ENCODE results near the gene ETS2. TPM values are rescaled to one million over a fixed set of nuclear protein-coding genes. Genes with fewer than 3 reads are reported as not detected.

The ETS2 gene
- total RNA-seq, 4 donors from 2014 or later = 31.1 to 175 (median 63.8) TPM

DNA sequence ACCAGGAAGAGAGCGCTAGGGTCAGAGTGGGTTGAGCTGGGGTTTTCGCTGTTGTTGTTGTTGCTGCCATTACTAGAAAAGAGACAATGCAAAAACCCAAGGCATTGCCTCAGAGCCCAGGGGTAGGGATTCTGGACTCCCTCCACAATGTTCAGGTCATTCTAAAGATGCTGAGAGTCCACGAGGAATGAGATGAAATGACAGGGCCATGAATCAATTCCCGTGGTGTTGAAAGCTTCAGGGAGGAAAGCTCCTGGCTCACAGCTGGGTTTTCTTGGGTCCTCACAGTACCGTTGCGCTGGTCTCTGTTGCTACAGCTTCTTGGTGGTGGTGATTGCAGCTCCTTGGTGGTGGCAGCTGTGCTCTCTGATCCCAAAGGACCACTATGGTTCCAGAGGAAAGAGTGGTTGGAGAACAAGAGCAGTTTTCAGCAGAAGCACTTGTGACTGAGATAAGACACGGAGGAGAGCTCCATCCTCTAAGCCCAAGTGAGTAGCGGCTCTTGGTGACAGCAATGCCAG, 58.2 kb downstream of the ETS2 start:
- TF ChIP-seq EP300 (IDR thresholded peaks at IDR 0.05) = no peak
- TF ChIP-seq, protein P1, sequence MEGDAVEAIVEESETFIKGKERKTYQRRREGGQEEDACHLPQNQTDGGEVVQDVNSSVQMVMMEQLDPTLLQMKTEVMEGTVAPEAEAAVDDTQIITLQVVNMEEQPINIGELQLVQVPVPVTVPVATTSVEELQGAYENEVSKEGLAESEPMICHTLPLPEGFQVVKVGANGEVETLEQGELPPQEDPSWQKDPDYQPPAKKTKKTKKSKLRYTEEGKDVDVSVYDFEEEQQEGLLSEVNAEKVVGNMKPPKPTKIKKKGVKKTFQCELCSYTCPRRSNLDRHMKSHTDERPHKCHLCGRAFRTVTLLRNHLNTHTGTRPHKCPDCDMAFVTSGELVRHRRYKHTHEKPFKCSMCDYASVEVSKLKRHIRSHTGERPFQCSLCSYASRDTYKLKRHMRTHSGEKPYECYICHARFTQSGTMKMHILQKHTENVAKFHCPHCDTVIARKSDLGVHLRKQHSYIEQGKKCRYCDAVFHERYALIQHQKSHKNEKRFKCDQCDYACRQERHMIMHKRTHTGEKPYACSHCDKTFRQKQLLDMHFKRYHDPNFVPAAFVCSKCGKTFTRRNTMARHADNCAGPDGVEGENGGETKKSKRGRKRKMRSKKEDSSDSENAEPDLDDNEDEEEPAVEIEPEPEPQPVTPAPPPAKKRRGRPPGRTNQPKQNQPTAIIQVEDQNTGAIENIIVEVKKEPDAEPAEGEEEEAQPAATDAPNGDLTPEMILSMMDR (IDR thresholded peaks at IDR 0.05) = no peak
- no peak for TF ChIP-seq POLR2AphosphoS5 (IDR thresholded peaks at IDR 0.05)
- no peak for TF ChIP-seq POLR2A (IDR thresholded peaks at IDR 0.05; ENCODE audit: low read depth)
- Histone ChIP-seq H3K9me3 (no peaks in the 10 kb centered on the region), H3K27ac (replicated peaks in 1 of 4) (no peak overlapping the region), H3K4me3 (no peak overlapping the region), H3K36me3 (no peaks in the 10 kb centered on the region), H3K27me3 (no peaks in the 10 kb centered on the region), H3K4me1 (no peaks in the 10 kb centered on the region)
- intact Hi-C loops (cut with DNase I) = no loop called here
- 97% methylated on average over 8 of the region's 8 CpGs for WGBS
- peak; percentile 72 for DNase-seq (ENCODE audit: extremely low spot score)

DNA sequence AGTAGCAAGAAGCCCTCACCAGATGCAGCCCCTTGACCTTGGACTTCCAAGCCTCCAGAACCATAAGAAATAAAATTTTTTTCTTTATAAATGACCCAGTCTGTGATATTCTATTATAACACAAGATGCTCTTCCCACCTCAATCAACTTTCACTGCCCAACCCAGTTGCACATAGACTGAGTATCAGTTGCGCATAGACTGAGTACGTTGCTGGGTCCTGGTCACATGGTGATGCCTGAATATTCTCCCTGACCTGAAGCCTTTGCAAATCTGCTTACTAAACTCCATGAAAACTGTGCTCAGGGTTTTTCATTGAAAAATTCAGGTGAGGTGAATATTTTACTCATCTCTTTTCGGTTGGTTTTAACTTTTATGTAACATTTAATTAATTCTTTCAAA, 59.2 kb downstream of the ETS2 start:
- intact Hi-C loops (cut with DNase I) = no loop called here
- TF ChIP-seq POLR2AphosphoS5 (IDR thresholded peaks at IDR 0.05) (no peak), POLR2A (IDR thresholded peaks at IDR 0.05; ENCODE audit: low read depth) (no peak), EP300 (IDR thresholded peaks at IDR 0.05) (no peak)
- TF ChIP-seq, protein P1 (IDR thresholded peaks at IDR 0.05) = no peak
- peak; percentile 57 for DNase-seq (ENCODE audit: extremely low spot score)
- Histone ChIP-seq H3K27ac (replicated peaks in 1 of 4) (no peak overlapping the region), H3K36me3 (no peaks in the 10 kb centered on the region), H3K4me3 (no peak overlapping the region), H3K9me3 (no peaks in the 10 kb centered on the region), H3K27me3 (no peaks in the 10 kb centered on the region), H3K4me1 (no peaks in the 10 kb centered on the region)
- 99% methylated on average over 3 of the region's 3 CpGs for WGBS

DNA sequence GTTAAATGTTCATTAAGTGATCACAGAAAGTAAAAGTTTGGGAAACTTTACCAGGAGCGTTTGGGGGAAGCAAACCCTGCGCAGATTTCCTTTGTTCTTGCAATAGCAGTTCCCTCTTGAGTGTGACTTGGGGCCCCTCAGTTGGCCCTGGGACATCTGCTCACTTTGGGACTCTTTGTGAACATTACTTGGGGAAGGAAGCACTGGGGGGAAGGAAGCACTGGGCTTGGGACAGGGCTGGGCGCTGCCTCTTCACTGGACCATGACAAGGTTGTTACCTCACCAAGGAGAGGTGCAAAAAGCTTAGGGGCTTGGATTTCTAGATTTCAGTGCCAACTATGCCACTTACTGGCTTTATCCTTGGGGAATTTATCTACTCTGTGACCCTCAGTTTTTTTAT, 63.5 kb downstream of the ETS2 start:
- Histone ChIP-seq H3K4me3 (no peak overlapping the region), H3K27me3 (no peaks in the 10 kb centered on the region), H3K4me1 (no peaks in the 10 kb centered on the region), H3K36me3 (no peaks in the 10 kb centered on the region), H3K27ac (replicated peaks in 1 of 4) (no peak overlapping the region), H3K9me3 (no peaks in the 10 kb centered on the region)
- WGBS = 87% methylated on average over 3 of the region's 3 CpGs
- TF ChIP-seq EP300 (IDR thresholded peaks at IDR 0.05) = no peak
- TF ChIP-seq POLR2A (IDR thresholded peaks at IDR 0.05; ENCODE audit: low read depth) = no peak
- TF ChIP-seq, protein P1 (IDR thresholded peaks at IDR 0.05) = no peak
- no peak for TF ChIP-seq POLR2AphosphoS5 (IDR thresholded peaks at IDR 0.05)
- DNase-seq (ENCODE audit: extremely low spot score) = no peak
- intact Hi-C loops (cut with DNase I) = no loop called here

DNA sequence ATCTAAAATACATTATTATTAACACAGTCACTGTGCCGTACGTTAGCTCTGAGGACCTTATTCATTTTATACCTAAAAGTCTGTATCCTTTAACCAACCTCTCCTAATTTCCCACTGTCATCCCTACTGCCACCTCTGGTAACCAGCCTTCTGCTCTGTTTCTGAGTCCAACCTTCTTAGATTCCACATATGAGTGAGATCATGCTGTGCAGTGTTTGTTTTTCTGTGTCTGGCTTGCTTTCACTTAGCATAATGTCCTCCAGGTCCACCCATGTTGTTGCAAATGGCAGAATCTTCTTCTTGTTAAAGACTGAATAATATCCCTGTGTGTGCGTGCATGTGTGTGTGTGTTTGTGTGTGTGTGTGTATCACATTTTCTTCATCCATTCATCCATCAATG, 64.2 kb downstream of the ETS2 start:
- no peaks in the 10 kb centered on the region for H3K27me3 ChIP-seq
- H3K4me3 ChIP-seq = no peak overlapping the region
- H3K4me1 ChIP-seq = no peaks in the 10 kb centered on the region
- H3K9me3 ChIP-seq = no peaks in the 10 kb centered on the region
- WGBS = 80% methylated on average over 3 of the region's 3 CpGs
- no peaks in the 10 kb centered on the region for H3K36me3 ChIP-seq
- intact Hi-C loops (cut with DNase I) = no loop called here
- TF ChIP-seq EP300 (IDR thresholded peaks at IDR 0.05) (no peak), POLR2A (IDR thresholded peaks at IDR 0.05; ENCODE audit: low read depth) (no peak), POLR2AphosphoS5 (IDR thresholded peaks at IDR 0.05) (no peak)
- TF ChIP-seq, protein P1 (IDR thresholded peaks at IDR 0.05) = no peak
- no peak overlapping the region for H3K27ac ChIP-seq (replicated peaks in 1 of 4)
- DNase-seq (ENCODE audit: extremely low spot score) = no peak
